Measurements from ENCODE around the gene XIRP2.

- TF ChIP-seq POLR2AphosphoS5 (IDR thresholded peaks at IDR 0.05; ENCODE audit: borderline replicate concordance, low read depth, low read length) (no peak; the same call in 1 of the 2 replicates), EZH2 (IDR thresholded peaks at IDR 0.05) (no peak)
Measured at GRCh38 chr2:166957686-166958085, 69.4 kb downstream of the XIRP2 start.

Measured in SK-N-MC (cell line).